B cell (primary cell): ENCODE results near the gene RPL37. TPM values are rescaled to one million over a fixed set of nuclear protein-coding genes. Genes with fewer than 3 reads are reported as not detected.

ENCODE experiments used
- ATAC-seq: fragments of 200-7000 bp; cut with Tn5 transposase; one replicate; pipeline ENCODE4 v1.10.0; 2021; ENCODE audit warnings: low read depth, mild to moderate bottlenecking, moderate number of reproducible peaks, moderate library complexity
- CTCF ChIA-PET: fragments of 350-600 bp; sonication (Branson Sonifier 250); formaldehyde crosslinking; loops from one replicate; lab custom pipeline; 2021; ENCODE audit warnings: antibody characterized with exemption, inconsistent platforms; lab: Charles Lee
- POLR2A ChIA-PET: fragments of 350-600 bp; sonication (Branson Sonifier 250); formaldehyde crosslinking; loops from one replicate; lab custom pipeline; 2021; ENCODE audit warnings: antibody characterized with exemption; lab: Charles Lee
- DNase-seq: peaks from one replicate; pipeline ENCODE4 v3.0.0; 2013
- H2AFZ ChIP-seq: 2 replicates; pipeline ENCODE4 v1.6.1; 2012; ENCODE audit warnings: mild to moderate bottlenecking, low read depth, low read length; ENCODE audit not compliant: insufficient read depth, poor library complexity, severe bottlenecking
- H3K27ac ChIP-seq, 2 donors: 1 replicate in 1 of 2; 2 replicates in 1 of 2; pipeline ENCODE4 v1.5.1; 2012 to 2013; ENCODE audit warnings: low read length in 2 of 2, mild to moderate bottlenecking in 2 of 2, moderate library complexity in 1 of 2
- H3K27me3 ChIP-seq, 4 experiments: fragments of 200-600 bp in 1 of 4; sonication (generic) in 1 of 4; replicated peaks in 1 of 4; 1 replicate in 2 of 4; 2 replicates in 2 of 4; pipeline versions ENCODE4 v1.6.1 to v1.7.0; 2013 to 2016; ENCODE audit warnings: low read length in 3 of 4, mild to moderate bottlenecking in 2 of 4, mixed read lengths in 1 of 4, moderate library complexity in 1 of 4; ENCODE audit not compliant: insufficient read depth in 4 of 4, control insufficient read depth in 3 of 4; ENCODE audit errors: control extremely low read depth in 1 of 4
- H3K36me3 ChIP-seq, 2 experiments: replicated peaks in 1 of 2; 1 replicate in 1 of 2; 2 replicates in 1 of 2; pipeline versions ENCODE4 v1.6.1 to v1.7.1; 2013; ENCODE audit warnings: low read length in 1 of 2; ENCODE audit not compliant: insufficient read depth in 2 of 2, control insufficient read depth in 1 of 2; ENCODE audit errors: control extremely low read depth in 1 of 2, extremely low read depth in 1 of 2
- H3K4me1 ChIP-seq, 2 donors: fragments of 200-600 bp in 1 of 2; sonication (generic) in 1 of 2; 1 replicate in 1 of 2; 2 replicates in 1 of 2; pipeline versions ENCODE4 v1.5.1 to v1.6.1; 2013 to 2017; ENCODE audit warnings: low read length in 2 of 2; ENCODE audit not compliant: control insufficient read depth in 2 of 2, insufficient read depth in 2 of 2
- H3K4me2 ChIP-seq: replicated peaks from 2 replicates; pipeline ENCODE3; 2012; ENCODE audit warnings: mild to moderate bottlenecking, low read depth, low read length; ENCODE audit not compliant: poor library complexity, severe bottlenecking
- H3K4me3 ChIP-seq, 5 experiments: fragments of 200-600 bp in 1 of 5; sonication (generic) in 1 of 5; 1 replicate in 3 of 5; 2 replicates in 2 of 5; pipeline versions ENCODE4 v1.5.1 to v1.7.0; 2011 to 2016; ENCODE audit warnings: low read length in 4 of 5, mild to moderate bottlenecking in 4 of 5, low read depth in 2 of 5, control low read depth in 1 of 5, moderate library complexity in 1 of 5; ENCODE audit not compliant: insufficient read depth in 1 of 5; ENCODE audit errors: control extremely low read depth in 1 of 5, extremely low read depth in 1 of 5
- H3K79me2 ChIP-seq: fragments of 200-600 bp; sonication (generic); one replicate; pipeline ENCODE4 v1.6.0; 2016; ENCODE audit warnings: low read length; ENCODE audit not compliant: control insufficient read depth, insufficient read depth
- H3K9ac ChIP-seq: fragments of 200-600 bp; sonication (generic); 2 replicates; pipeline ENCODE4 v1.6.1; 2017; ENCODE audit warnings: mild to moderate bottlenecking, low read length, moderate library complexity
- H3K9me3 ChIP-seq, 3 donors: one replicate each; pipeline versions ENCODE4 v1.6.1 to v1.7.1; 2013; ENCODE audit warnings: low read length in 2 of 3; ENCODE audit not compliant: control insufficient read depth in 2 of 3, insufficient read depth in 1 of 3; ENCODE audit errors: control extremely low read depth in 1 of 3
- H4K20me1 ChIP-seq: 2 replicates; pipeline ENCODE4 v1.6.0; 2012; ENCODE audit warnings: mild to moderate bottlenecking, low read length; ENCODE audit not compliant: insufficient read depth, control insufficient read depth, poor library complexity, severe bottlenecking
- H3K27ac Mint-ChIP-seq: one replicate; pipeline ENCODE4 v1.8.0; 2021; ENCODE audit warnings: mixed read lengths
- H3K27me3 Mint-ChIP-seq: one replicate; pipeline ENCODE4 v1.8.0; 2021; ENCODE audit warnings: mixed read lengths
- H3K4me1 Mint-ChIP-seq: one replicate; pipeline ENCODE4 v1.8.0; 2021; ENCODE audit warnings: mixed read lengths
- H3K4me3 Mint-ChIP-seq: one replicate; pipeline ENCODE4 v1.8.0; 2021; ENCODE audit warnings: mixed read lengths
- H3K9me3 Mint-ChIP-seq: one replicate; pipeline ENCODE4 v1.8.0; 2022; ENCODE audit warnings: mixed read lengths; ENCODE audit not compliant: insufficient read depth
- EZH2 ChIP-seq: IDR thresholded peaks from 2 replicates; pipeline ENCODE4 v1.6.1; 2012; ENCODE audit warnings: borderline replicate concordance, low read depth, mild to moderate bottlenecking, moderate library complexity, low read length; ENCODE audit not compliant: insufficient read depth, poor library complexity, severe bottlenecking
- WGBS: methylation state at CpG from one replicate; pipeline ENCODE4 v1.1.5; 2013; ENCODE audit warnings: missing lambda C conversion rate; ENCODE audit not compliant: insufficient coverage; 5-methylcytosine and 5-hydroxymethylcytosine counted together
- intact Hi-C: fragments of 100-400 bp; cut with micrococcal nuclease; formaldehyde crosslinking; loops from one replicate; pipeline ENCODE4 v1.10.0; 2022
- polyA plus RNA-seq: library from polyadenylated mRNA; depleted of rRNA; stranded (reverse); fragments of >200 nt; gene quantifications from 2 replicates; pipeline ENCODE4 v1.2.3, GENCODE V29; 2012
- total RNA-seq, 2 donors: library from RNA; stranded (reverse); fragments of 120-200 nt in 1 of 2; gene quantifications; 1 replicate in 1 of 2; 2 replicates in 1 of 2; pipeline versions ENCODE4 v1.2.3 to v1.2.4, GENCODE V29; 2013 to 2022
- TF ChIP-seq, protein P1 (sequence below): fragments of 200-600 bp; IDR thresholded peaks from one replicate; pipeline ENCODE4 v1.8.0; 2022; ENCODE audit warnings: antibody characterized with exemption, mild to moderate bottlenecking

RPL37 gene
- total and polyA plus RNA-seq, 2 donors (not counting 1 experiment from before 2014, with no cell fraction given): 173 to 2,240 TPM

DNA sequence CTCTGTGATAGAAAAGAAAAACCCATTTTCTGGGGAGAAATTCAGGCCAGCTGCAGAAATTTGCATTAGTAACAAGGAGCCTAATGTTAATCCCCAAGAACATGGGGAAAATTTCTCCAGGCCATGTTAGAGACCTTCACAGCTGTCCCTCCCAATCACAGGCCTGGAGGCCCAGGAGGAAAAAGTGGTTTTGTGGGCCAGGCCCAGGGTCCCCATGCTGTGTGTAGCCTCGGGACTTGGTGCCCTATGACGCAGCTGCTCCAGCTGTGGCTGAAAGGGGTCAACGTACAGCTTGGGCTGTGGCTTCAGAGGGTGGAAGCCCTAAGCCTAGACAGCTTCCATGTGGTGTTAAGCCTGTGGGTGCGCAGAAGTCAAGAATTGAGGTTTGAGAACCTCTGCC, 47.3 kb upstream of the RPL37 start:
- Histone ChIP-seq H3K27ac (no peak overlapping the region), H4K20me1 (no peaks in the 10 kb centered on the region), H3K4me3 (no peak overlapping the region), H3K4me1 (no peaks in the 10 kb centered on the region), H3K9ac (no peak overlapping the region), H2AFZ (no peak overlapping the region), H3K4me2 (no peak overlapping the region), H3K36me3 (no peaks in the 10 kb centered on the region), H3K79me2 (no peaks in the 10 kb centered on the region), H3K27me3 (peaks cover 0 to 7% (median 0%) of the 10 kb centered on the region in 4 experiments), H3K9me3 (peaks cover 0 to 7% (median 0%) of the 10 kb centered on the region in 3 donors)
- H3K4me1 Mint-ChIP-seq: no peaks in the 10 kb centered on the region
- H3K4me3 Mint-ChIP-seq: no peak overlapping the region
- WGBS: 92% methylated on average over 4 of the region's 4 CpGs
- ChIA-PET POLR2A (no interaction called here), CTCF (no interaction called here)
- no peak for TF ChIP-seq EZH2
- TF ChIP-seq, protein P1, sequence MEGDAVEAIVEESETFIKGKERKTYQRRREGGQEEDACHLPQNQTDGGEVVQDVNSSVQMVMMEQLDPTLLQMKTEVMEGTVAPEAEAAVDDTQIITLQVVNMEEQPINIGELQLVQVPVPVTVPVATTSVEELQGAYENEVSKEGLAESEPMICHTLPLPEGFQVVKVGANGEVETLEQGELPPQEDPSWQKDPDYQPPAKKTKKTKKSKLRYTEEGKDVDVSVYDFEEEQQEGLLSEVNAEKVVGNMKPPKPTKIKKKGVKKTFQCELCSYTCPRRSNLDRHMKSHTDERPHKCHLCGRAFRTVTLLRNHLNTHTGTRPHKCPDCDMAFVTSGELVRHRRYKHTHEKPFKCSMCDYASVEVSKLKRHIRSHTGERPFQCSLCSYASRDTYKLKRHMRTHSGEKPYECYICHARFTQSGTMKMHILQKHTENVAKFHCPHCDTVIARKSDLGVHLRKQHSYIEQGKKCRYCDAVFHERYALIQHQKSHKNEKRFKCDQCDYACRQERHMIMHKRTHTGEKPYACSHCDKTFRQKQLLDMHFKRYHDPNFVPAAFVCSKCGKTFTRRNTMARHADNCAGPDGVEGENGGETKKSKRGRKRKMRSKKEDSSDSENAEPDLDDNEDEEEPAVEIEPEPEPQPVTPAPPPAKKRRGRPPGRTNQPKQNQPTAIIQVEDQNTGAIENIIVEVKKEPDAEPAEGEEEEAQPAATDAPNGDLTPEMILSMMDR: no peak
- intact Hi-C loops: no loop called here
- H3K27ac Mint-ChIP-seq: no peak overlapping the region
- H3K9me3 Mint-ChIP-seq: no peaks in the 10 kb centered on the region
- peaks cover 17% of the 10 kb centered on the region for H3K27me3 Mint-ChIP-seq
- DNase-seq (no peak), ATAC-seq (no peak)

DNA sequence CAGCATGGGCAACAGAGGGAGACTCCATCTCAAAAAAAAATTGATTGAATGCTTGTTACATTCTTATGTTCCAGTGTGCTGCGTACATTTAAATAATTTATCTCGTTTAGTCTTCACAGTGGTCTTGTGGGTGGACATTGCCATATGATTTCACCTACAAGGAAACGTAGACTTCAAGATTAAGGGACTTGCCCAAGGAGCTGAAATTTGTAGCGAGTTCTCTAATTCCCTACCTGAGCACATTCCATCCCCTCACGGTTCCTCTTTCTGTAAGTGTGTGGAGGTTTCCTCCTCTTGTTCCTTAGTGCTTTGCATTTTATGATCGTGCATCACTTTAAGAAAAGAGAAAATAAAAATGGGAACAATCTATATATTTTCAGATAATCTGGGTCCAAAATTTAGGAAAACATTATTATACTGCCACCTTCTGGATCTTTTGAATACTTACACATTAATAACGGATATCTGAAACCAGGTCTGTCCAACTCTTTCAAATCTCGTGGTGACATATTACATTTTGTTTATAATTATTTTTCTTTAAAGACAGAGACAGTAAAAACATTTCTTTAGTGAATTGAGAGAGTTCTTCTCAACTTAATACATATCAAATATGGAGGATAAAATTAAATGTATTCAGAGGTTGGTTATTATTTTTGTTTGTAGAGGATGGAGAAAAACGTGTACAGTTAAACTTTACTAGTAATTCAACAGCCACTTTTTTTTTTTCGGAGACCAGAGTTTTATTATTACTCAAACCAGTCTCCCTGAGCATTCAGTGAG, 44.3 kb upstream of the RPL37 start:
- intact Hi-C loops: loop anchor here (1.0 to 2.0 kb wide), 3 partner anchors 125 to 1300 kb away; partner anchors contain the start of gene TTC33
- Histone ChIP-seq H3K4me3 (no peak overlapping the region), H4K20me1 (no peaks in the 10 kb centered on the region), H3K9ac (no peak overlapping the region), H3K79me2 (no peaks in the 10 kb centered on the region), H3K27ac (no peak overlapping the region), H3K36me3 (no peaks in the 10 kb centered on the region), H3K9me3 (peaks cover 0 to 7% (median 0%) of the 10 kb centered on the region in 3 donors), H2AFZ (no peak overlapping the region), H3K27me3 (peaks cover 0 to 5% (median 0%) of the 10 kb centered on the region in 4 experiments), H3K4me2 (no peak overlapping the region), H3K4me1 (no peaks in the 10 kb centered on the region)
- no peaks in the 10 kb centered on the region for H3K9me3 Mint-ChIP-seq
- 67% methylated on average over 2 of the region's 10 CpGs for WGBS
- peaks cover 20% of the 10 kb centered on the region for H3K27me3 Mint-ChIP-seq
- ChIA-PET POLR2A (no interaction called here), CTCF (interaction anchor here (0.5 to 1.4 kb wide), 10 partner anchors 9 to 1307 kb away, joined by 3 to 13 read pairs (median 3); partner anchors contain the start of gene TTC33)
- DNase-seq (peak; percentile 36), ATAC-seq (peak; percentile 36)
- no peak overlapping the region for H3K4me3 Mint-ChIP-seq
- TF ChIP-seq, protein P1: peak; percentile 83
- TF ChIP-seq EZH2: no peak
- H3K4me1 Mint-ChIP-seq: no peaks in the 10 kb centered on the region
- no peak overlapping the region for H3K27ac Mint-ChIP-seq
